Neural progenitor cell (in vitro differentiated cells): ENCODE data around the gene IRX3.
A peak's percentile ranks its signal among the peaks of the same experiment; 100 is the strongest.

Experiments used
- CTCF ChIP-seq: fragments of 200-600 bp; sonication (generic); IDR thresholded peaks from 2 replicates; pipeline ENCODE4 v1.5.1; 2017; ENCODE audit warnings: antibody characterized with exemption, mild to moderate bottlenecking
- EZH2 ChIP-seq: fragments of 200-600 bp; sonication (generic); IDR thresholded peaks from 2 replicates; pipeline ENCODE4 v1.6.1; 2017; ENCODE audit warnings: antibody characterized with exemption, mild to moderate bottlenecking, moderate library complexity
- EZH2phosphoT487 ChIP-seq: fragments of 200-600 bp; sonication (generic); IDR thresholded peaks from 2 replicates; pipeline ENCODE4 v1.6.1; 2017; ENCODE audit warnings: antibody characterized with exemption

GRCh38 chr16:54290833-54291655 lies 4.5 kb upstream of the IRX3 start:
- TF ChIP-seq CTCF, result no peak
- peak; percentile 65 for TF ChIP-seq EZH2
- TF ChIP-seq EZH2phosphoT487, result peak; percentile 75
